ENCODE results near the gene IL36G.

The IL36G gene

GRCh38 chr2:112994648-112995047 is 16.8 kb downstream of the IL36G start:
- no peak for TF ChIP-seq CTCF (conservative IDR thresholded peaks at IDR 0.05; ENCODE audit: low read length)

GRCh38 chr2:112995346-112995920 is 17.6 kb downstream of the IL36G start:
- DNase-seq (ENCODE audit: low read depth), result no peak
- H3K4me3 ChIP-seq (ENCODE audit: low read length), result no peak overlapping the region
- no peak for TF ChIP-seq CTCF (conservative IDR thresholded peaks at IDR 0.05; ENCODE audit: low read length)

More at GRCh38 chr2:112994648-112995047, 16.8 kb downstream of the IL36G start:
- no peak overlapping the region for H3K4me3 ChIP-seq (ENCODE audit: low read length)
- no peak for DNase-seq (ENCODE audit: low read depth)

GRCh38 chr2:112996635-112997034 is 18.8 kb downstream of the IL36G start:
- TF ChIP-seq CTCF (conservative IDR thresholded peaks at IDR 0.05; ENCODE audit: low read length), result no peak
- H3K4me3 ChIP-seq (ENCODE audit: low read length), result no peak overlapping the region
- no peak for DNase-seq (ENCODE audit: low read depth)

- no peak for DNase-seq (ENCODE audit: low read depth)
- TF ChIP-seq CTCF (conservative IDR thresholded peaks at IDR 0.05; ENCODE audit: low read length), result no peak
- no peak overlapping the region for H3K4me3 ChIP-seq (ENCODE audit: low read length)
Measured at GRCh38 chr2:112997151-112997550, 19.3 kb downstream of the IL36G start.

GRCh38 chr2:113000436-113000835 is 22.6 kb downstream of the IL36G start:
- H3K4me3 ChIP-seq (ENCODE audit: low read length), result no peak overlapping the region
- no peak for TF ChIP-seq CTCF (conservative IDR thresholded peaks at IDR 0.05; ENCODE audit: low read length)
- DNase-seq (ENCODE audit: low read depth), result no peak

GRCh38 chr2:113002677-113003076 is 24.9 kb downstream of the IL36G start:
- DNase-seq (ENCODE audit: low read depth), result no peak
- no peak overlapping the region for H3K4me3 ChIP-seq (ENCODE audit: low read length)
- no peak for TF ChIP-seq CTCF (conservative IDR thresholded peaks at IDR 0.05; ENCODE audit: low read length)

GRCh38 chr2:113005030-113005509 is 27.3 kb downstream of the IL36G start, which contains the start of gene IL36A:
IL36A (plus strand) TSS chr2:113005459; CDS start chr2:113005872, 413 bp downstream.
- no peak for DNase-seq (ENCODE audit: low read depth)
- no peak for TF ChIP-seq CTCF (conservative IDR thresholded peaks at IDR 0.05; ENCODE audit: low read length)
- no peak within 1 kb of the TSS for H3K4me3 ChIP-seq (ENCODE audit: low read length)

All from AG10803 (cell line).